Measurements from ENCODE around the gene ADPRM. TPM values are rescaled to one million over a fixed set of nuclear protein-coding genes. Genes with fewer than 3 reads are reported as not detected.
"Not testable (repeated sequence)": the region's sequence is repeated elsewhere in the genome, so short reads cannot be mapped to it uniquely, and the experiment has no call there.

The ADPRM gene
- total RNA-seq, 2 experiments from 2014 or later, result 12.4 to 13.5 TPM

- no peaks in the 10 kb centered on the region for H3K9me3 Mint-ChIP-seq
- H3K4me1 Mint-ChIP-seq (ENCODE audit: low read depth), result peaks cover 51% of the 10 kb centered on the region
- no peak overlapping the region for H3K4me3 Mint-ChIP-seq
- ChIA-PET CTCF (interaction anchor here (1.0 to 1.8 kb wide), 2 partner anchors 31 to 59 kb away, joined by 3 to 8 read pairs; no protein-coding TSS in a partner anchor), POLR2A (no interaction called here)
- H3K27me3 Mint-ChIP-seq, result no peaks in the 10 kb centered on the region
- peaks cover 39% of the 10 kb centered on the region for H3K36me3 Mint-ChIP-seq
- no peak overlapping the region for H3K27ac Mint-ChIP-seq
- intact Hi-C loops (cut with micrococcal nuclease), result no loop called here
- DNase-seq, result no peak
These were observed 8.3 kb downstream of the ADPRM start for GRCh38 chr17:10705727-10706126.

GRCh38 chr17:10713318-10713717 is 15.9 kb downstream of the ADPRM start:
- H3K27ac Mint-ChIP-seq, result no peak overlapping the region
- DNase-seq, result no peak
- H3K36me3 Mint-ChIP-seq, result peaks cover 31% of the 10 kb centered on the region
- ChIA-PET POLR2A (no interaction called here), CTCF (no interaction called here)
- H3K27me3 Mint-ChIP-seq, result no peaks in the 10 kb centered on the region
- no peaks in the 10 kb centered on the region for H3K9me3 Mint-ChIP-seq
- peaks cover 3% of the 10 kb centered on the region for H3K4me1 Mint-ChIP-seq (ENCODE audit: low read depth)
- H3K4me3 Mint-ChIP-seq, result no peak overlapping the region
- intact Hi-C loops (cut with micrococcal nuclease), result no loop called here

DNA sequence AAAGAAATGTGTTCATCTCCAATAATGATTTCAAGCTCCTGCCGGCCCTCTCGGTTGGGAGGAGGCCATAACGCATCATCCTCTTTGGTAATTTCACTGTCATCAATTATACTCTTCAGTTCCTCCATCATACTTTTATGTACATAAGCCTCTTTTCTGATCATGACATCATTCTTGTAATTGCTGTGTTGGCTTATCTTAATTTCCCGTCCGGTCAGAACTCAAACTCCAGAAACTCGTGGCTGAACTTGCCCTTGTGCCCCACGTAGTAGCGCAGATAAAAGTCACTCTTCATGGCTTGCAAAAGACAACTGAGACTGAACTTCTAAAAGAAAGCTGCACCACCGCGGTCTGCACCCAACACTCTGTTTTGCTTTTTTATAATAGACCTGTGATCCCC is 18.8 kb downstream of the ADPRM start:
- Mint-ChIP-seq H3K36me3 (peaks cover 12% of the 10 kb centered on the region), H3K9me3 (no peaks in the 10 kb centered on the region), H3K27me3 (no peaks in the 10 kb centered on the region), H3K4me3 (no peak overlapping the region), H3K4me1 (ENCODE audit: low read depth) (no peaks in the 10 kb centered on the region), H3K27ac (no peak overlapping the region)
- ChIA-PET POLR2A (no interaction called here), CTCF (no interaction called here)
- intact Hi-C loops (cut with micrococcal nuclease), result no loop called here
- DNase-seq, result no peak

DNA sequence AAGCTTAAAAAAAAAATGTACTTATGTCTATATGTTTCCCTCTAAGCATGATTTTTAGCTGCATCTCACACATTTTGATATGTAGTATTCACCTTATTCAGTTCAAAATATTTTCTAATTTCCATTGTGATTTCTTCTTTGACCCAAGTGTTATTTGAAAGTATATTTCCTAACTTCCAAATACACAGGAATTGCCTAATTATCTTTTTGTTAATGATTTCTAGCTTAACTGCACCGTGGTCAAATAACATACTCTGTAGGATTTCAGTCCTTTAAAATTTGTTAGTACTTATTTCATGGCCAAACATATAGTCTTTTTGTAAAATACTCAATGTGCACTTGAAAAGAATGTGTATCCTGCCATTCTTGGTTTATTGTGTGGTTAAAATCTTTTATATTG is 21.2 kb downstream of the ADPRM start:
- ChIA-PET CTCF (interaction anchor here (0.7 kb wide), 1 partner anchor 72 kb away, joined by 4 read pairs; no protein-coding TSS in a partner anchor), POLR2A (no interaction called here)
- Mint-ChIP-seq H3K4me3 (no peak overlapping the region), H3K27me3 (no peaks in the 10 kb centered on the region), H3K9me3 (no peaks in the 10 kb centered on the region), H3K36me3 (peaks cover 3% of the 10 kb centered on the region), H3K4me1 (ENCODE audit: low read depth) (no peaks in the 10 kb centered on the region), H3K27ac (no peak overlapping the region)
- no peak for DNase-seq
- intact Hi-C loops (cut with micrococcal nuclease), result no loop called here

GRCh38 chr17:10724546-10725195 is 27.3 kb downstream of the ADPRM start:
- H3K4me3 Mint-ChIP-seq, result no peak overlapping the region
- H3K9me3 Mint-ChIP-seq, result no peaks in the 10 kb centered on the region
- intact Hi-C loops (cut with micrococcal nuclease), result no loop called here
- no peaks in the 10 kb centered on the region for H3K27me3 Mint-ChIP-seq
- H3K36me3 Mint-ChIP-seq, result no peaks in the 10 kb centered on the region
- ChIA-PET POLR2A (no interaction called here), CTCF (no interaction called here)
- DNase-seq, result no peak
- no peak overlapping the region for H3K27ac Mint-ChIP-seq
- peaks cover 10% of the 10 kb centered on the region for H3K4me1 Mint-ChIP-seq (ENCODE audit: low read depth)

- POLR2A ChIA-PET, result no interaction called here
- CTCF ChIA-PET, result no interaction called here
- H3K36me3 Mint-ChIP-seq, result no peaks in the 10 kb centered on the region
- no peak overlapping the region for H3K4me3 Mint-ChIP-seq
- peaks cover 14% of the 10 kb centered on the region for H3K4me1 Mint-ChIP-seq (ENCODE audit: low read depth)
- intact Hi-C loops (cut with micrococcal nuclease), result no loop called here
- H3K27me3 Mint-ChIP-seq, result no peaks in the 10 kb centered on the region
- H3K9me3 Mint-ChIP-seq, result no peaks in the 10 kb centered on the region
- DNase-seq, result no peak
- H3K27ac Mint-ChIP-seq, result no peak overlapping the region
These were observed 27.9 kb downstream of the ADPRM start for GRCh38 chr17:10725262-10725661.

DNA sequence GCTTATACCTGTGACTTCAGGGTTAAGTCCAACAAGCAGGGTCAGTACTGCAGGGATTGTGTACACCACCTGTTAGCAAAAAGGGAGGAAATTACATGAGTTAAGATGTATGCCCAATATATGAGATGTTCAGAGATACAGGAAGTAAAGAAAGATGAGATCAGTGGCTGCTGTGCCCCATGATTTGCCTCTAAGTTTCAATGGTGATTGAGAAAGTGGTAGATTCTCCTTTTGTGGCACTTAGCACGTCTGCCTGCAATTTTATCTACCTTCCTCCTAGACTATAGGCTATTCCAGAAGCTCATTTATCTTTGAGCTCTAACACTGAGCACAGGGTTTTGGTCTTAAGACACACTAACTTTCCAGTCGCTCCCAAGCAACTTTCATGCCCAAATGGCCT is 28.8 kb downstream of the ADPRM start:
- Mint-ChIP-seq H3K4me1 (ENCODE audit: low read depth) (peaks cover 20% of the 10 kb centered on the region), H3K27me3 (no peaks in the 10 kb centered on the region), H3K9me3 (no peaks in the 10 kb centered on the region), H3K4me3 (no peak overlapping the region), H3K27ac (no peak overlapping the region), H3K36me3 (no peaks in the 10 kb centered on the region)
- ChIA-PET POLR2A (no interaction called here), CTCF (no interaction called here)
- no peak for DNase-seq
- intact Hi-C loops (cut with micrococcal nuclease), result no loop called here

- no peaks in the 10 kb centered on the region for H3K36me3 Mint-ChIP-seq
- ChIA-PET CTCF (no interaction called here), POLR2A (no interaction called here)
- no peak overlapping the region for H3K27ac Mint-ChIP-seq
- DNase-seq, result peak; percentile 30
- H3K27me3 Mint-ChIP-seq, result no peaks in the 10 kb centered on the region
- H3K4me3 Mint-ChIP-seq, result no peak overlapping the region
- H3K4me1 Mint-ChIP-seq (ENCODE audit: low read depth), result peaks cover 20% of the 10 kb centered on the region
- intact Hi-C loops (cut with micrococcal nuclease), result no loop called here
- H3K9me3 Mint-ChIP-seq, result no peaks in the 10 kb centered on the region
These were observed 29.8 kb downstream of the ADPRM start for GRCh38 chr17:10727192-10727591.

DNA sequence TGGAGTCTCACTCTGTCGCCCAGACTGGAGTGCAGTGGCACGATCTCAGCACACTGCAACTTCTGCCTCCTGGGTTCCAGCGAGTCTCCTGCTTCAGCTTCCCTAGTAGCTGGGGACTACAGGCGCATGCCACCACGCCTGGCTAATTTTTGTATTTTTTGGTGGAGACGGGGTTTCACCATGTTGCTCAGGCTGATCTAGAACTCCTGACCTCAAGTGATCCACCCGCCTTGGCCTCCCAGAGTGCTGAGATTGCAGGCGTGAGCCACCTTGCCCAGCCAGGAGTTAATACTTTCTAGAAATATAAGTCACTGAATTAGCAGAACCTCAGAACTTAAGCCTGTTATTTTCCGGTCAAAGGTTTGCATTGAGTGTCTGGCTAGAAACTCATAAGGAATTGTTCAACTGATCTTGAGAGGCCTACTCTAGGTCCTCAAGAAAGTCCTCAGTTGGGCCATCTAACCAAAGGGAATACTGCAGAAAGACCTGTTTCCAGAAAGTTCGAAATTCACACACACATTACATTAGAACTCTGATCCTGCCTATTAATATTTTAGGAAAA is 31.0 kb downstream of the ADPRM start:
- Mint-ChIP-seq H3K4me3 (no peak overlapping the region), H3K36me3 (no peaks in the 10 kb centered on the region), H3K9me3 (no peaks in the 10 kb centered on the region), H3K27me3 (no peaks in the 10 kb centered on the region), H3K27ac (no peak overlapping the region), H3K4me1 (ENCODE audit: low read depth) (peaks cover 20% of the 10 kb centered on the region)
- CTCF ChIA-PET, result no interaction called here
- intact Hi-C loops (cut with micrococcal nuclease), result no loop called here
- POLR2A ChIA-PET, result no interaction called here
- no peak for DNase-seq

DNA sequence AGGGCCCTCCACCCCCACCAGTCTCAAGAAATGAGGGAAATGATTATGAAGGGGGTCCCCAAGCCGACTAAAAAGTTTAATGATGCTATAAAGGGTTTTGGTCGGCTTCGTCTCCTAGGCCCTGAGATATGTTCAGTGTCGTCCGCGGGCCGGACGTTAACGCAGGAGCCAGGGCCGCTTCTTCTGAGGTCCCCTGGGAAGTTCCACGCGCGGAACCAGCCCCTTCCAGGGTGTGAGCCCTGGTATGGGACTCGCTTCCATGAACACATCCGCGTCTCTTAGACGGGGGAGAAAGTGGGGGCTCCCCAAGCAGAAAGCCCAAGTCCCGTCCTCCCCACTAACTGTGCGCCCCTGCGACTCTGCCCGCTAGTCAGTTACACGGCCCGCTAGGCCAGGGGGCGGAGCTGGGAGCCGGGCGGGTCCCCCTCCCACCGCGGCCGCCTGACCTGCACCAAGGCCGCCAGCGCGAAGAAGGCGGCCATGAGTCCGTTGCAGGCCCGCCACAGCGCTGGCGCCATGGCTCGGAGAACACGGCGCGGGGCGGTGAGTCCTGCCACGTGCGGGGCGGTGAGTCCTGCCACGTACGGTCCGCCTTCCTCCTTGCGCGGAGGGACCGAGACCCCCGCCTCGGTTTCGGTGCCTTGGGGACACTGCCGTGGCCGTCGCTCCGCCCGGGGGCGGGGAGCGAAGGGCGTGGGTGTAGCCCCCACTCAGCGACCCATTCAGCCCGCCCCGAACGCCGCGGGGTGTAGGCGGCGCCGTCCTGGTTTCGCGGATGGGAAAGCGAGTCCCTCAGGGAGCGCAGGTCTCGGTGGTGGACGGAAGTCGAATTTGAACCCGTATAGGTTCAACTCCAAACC is 32.2 kb downstream of the ADPRM start, which contains the start of gene TMEM220:
Gene TMEM220 (minus strand): TSS at position 690 of the 860 bp plus-strand sequence. CDS start 172 bp downstream, at position 518.
- Mint-ChIP-seq H3K4me3 (peak within 1 kb of the TSS; percentile 78), H3K9me3 (no peaks in the 10 kb centered on the region), H3K27me3 (peaks cover 3% of the 10 kb centered on the region), H3K27ac (peak within 1 kb of the TSS; percentile 42), H3K36me3 (no peaks in the 10 kb centered on the region), H3K4me1 (ENCODE audit: low read depth) (peaks cover 20% of the 10 kb centered on the region)
- ChIA-PET POLR2A (no interaction called here), CTCF (interaction anchor here (1.1 kb wide), 2 partner anchors 27 to 83 kb away, joined by 3 read pairs; no protein-coding TSS in a partner anchor)
- DNase-seq, result peak; percentile 42
- intact Hi-C loops (cut with micrococcal nuclease), result loop anchor here (1.0 kb wide), 1 partner anchor 32 kb away; the partner anchor contains the start of genes ADPRM and SCO1

DNA sequence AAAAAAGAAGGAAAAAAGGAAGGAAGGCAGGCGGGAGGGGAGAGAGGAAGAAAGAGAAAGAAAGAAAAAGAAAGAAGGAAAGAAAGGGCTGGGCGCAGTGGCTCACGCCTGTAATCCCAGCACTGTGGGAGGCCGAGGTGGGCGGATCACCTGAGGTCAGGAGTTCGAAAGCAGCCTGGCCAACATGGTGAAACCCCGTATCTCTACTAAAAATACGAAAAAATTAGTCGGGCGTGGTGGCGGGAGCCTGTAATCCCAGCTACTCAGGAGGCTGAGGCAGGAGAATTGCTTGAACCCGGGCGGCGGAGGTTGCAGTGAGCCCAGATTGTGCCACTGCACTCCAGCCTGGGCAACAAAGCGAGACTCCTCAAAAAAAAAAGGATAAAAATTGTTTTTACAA is 32.9 kb downstream of the ADPRM start:
- POLR2A ChIA-PET; H3K27me3 Mint-ChIP-seq; intact Hi-C loops (cut with micrococcal nuclease); H3K9me3 Mint-ChIP-seq; H3K36me3 Mint-ChIP-seq: not testable (repeated sequence)
- Mint-ChIP-seq H3K4me3 (peak overlapping the region; percentile 78), H3K27ac (peak overlapping the region; percentile 42), H3K4me1 (ENCODE audit: low read depth) (peaks cover 20% of the 10 kb centered on the region)
- peak; percentile 41 for DNase-seq
- CTCF ChIA-PET, result interaction anchor here (1.0 to 1.1 kb wide), 3 partner anchors 28 to 115 kb away, joined by 3 to 5 read pairs (median 3); no protein-coding TSS in a partner anchor

DNA sequence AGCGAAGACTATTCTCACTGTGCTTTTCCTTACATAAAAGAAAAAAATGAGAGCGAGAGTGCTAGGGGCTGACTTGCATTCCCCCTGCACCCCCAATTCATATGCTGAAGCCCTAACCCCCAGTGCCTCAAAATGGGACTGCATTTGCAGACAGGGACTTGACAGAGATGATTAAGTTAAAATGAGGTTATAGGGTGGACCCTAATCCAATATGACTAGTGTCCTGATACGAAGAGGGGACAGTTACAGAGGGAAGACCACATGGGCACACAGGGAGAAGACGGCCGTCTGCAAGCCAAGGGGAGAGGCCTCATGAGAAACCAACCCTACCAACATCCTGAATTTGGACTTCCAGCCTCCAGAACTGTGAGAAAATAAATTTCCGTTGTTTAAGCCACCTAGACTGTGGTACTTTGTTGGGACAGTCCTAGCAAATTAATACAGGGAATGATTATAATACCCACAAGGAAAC is 34.0 kb downstream of the ADPRM start:
- H3K27me3 Mint-ChIP-seq, result peaks cover 5% of the 10 kb centered on the region
- ChIA-PET CTCF (no interaction called here), POLR2A (no interaction called here)
- no peaks in the 10 kb centered on the region for H3K36me3 Mint-ChIP-seq
- no peaks in the 10 kb centered on the region for H3K9me3 Mint-ChIP-seq
- H3K4me1 Mint-ChIP-seq (ENCODE audit: low read depth), result peaks cover 20% of the 10 kb centered on the region
- DNase-seq, result no peak
- peak overlapping the region; percentile 30 for H3K4me3 Mint-ChIP-seq
- intact Hi-C loops (cut with micrococcal nuclease), result no loop called here
- no peak overlapping the region for H3K27ac Mint-ChIP-seq
